OCI-M2 (cell line): ENCODE data around the gene NEO1.

Experiments used
- DNase-seq: peaks from one replicate; lab custom pipeline; 2025; ENCODE audit not compliant: unreplicated experiment; lab: John Stamatoyannopoulos, UW

Gene NEO1

GRCh38 chr15:73051807-73052652 lies at the start of gene NEO1:
Gene NEO1 (plus strand): TSS chr15:73052463. CDS start chr15:73052676, 213 bp downstream.
- no peak for DNase-seq

DNA sequence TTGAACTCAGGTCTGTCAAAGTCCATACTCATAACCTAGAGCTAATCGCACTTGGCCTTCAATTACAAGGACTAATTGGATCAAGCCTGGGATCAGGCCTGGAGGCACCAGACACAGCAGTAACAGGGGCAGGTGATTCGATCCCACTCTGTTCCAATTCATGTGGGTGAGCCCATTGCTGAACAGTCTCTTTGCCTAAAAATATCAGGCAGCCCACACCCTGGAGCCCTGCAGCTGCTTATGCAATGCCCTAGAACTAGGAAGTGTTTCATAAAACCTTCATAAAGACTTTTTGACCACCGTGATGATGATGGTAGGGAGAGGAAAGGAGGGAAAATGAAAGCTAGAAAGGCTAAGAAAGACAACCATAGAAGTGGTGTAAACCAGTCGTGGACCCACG lies 47.8 kb upstream of the NEO1 start:
- DNase-seq: no peak

DNA sequence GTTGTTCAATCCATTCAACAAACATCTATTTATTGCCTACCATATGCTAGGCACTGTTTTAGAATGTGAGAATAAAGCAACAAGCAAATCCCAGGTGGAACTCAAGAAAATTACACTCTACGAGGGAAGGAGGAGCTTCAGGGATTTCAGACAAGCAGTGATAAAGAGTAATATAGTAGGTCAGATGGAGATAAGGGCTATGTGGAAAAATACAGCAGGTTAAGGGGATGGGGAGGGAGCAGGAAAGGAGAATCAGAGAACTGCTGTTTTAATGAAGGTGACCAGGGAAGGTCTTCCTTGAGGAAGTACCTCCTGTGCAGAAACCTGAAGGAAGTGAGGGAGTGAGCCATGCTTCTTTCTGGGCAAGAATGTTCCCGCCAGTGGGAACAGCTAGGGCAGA lies 47.2 kb upstream of the NEO1 start:
- DNase-seq: no peak

DNA sequence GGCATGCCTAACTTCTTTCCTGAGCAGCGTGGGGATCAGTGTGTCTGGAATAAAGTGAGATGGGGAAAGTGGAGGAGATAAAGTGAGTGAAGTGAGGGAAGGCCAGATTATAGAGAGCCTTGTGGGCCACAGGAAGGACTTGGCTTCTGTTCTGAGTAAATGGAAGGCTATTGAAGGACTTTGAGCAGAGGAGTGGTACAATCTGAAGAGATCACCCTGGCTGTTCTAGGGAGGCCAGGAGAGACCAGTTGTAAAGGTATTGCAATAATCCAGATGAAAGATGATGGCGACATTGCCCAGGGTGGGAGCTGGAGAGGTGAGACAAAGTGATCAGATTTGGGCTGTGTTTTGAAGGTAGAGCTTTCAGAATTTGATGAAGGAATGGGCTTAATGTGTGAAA lies 46.8 kb upstream of the NEO1 start:
- no peak for DNase-seq

- DNase-seq: no peak
These were observed 45.7 kb upstream of the NEO1 start for GRCh38 chr15:73006523-73006922.

DNA sequence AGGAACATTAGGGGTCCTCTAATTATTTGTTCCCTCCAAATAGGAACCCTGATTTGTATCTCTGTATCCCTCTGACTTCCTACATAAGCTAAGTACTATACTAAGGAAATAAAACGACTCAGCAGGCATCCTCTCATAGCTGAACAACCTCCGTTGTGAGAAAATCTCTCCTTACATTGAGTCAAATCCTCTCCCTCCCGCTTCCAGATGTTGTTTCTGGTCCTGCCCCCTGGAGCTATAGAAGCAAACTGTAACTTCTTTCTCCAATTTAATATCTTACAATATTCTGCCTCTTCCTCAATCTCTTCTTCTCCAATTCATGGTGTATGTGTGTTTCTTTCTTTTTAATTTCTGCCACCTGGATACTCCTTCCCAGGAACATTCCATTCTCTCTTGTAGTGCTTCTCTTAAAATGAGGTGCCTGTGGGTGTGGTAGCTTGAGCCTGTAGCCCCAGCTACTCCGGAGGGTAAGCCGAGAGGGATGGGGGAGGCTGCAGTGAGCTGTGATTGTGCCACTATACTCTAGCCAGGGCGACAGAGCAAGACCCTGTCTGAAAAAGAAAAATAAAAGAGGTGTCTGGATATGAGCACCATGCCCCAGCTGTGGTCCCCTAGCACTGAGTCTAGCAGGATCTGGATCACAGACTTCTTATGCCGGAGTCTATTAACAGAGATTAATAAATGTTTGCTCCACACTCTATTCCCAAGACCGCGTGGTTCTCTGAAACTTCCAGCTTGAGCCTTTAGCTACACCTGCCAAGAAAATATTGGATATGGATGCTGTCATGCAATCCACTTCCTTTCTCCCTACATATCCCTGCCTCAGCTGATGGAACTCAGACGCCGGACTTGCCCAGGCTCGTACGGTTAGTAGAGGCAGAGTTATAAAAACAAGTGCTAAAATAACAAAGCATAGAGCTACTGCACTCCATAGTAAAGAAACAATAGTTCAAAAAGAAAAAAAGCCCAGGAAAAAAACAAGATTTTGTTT lies 42.9 kb upstream of the NEO1 start:
- DNase-seq: no peak

GRCh38 chr15:73010154-73011152 lies 41.8 kb upstream of the NEO1 start:
- no peak for DNase-seq

DNA sequence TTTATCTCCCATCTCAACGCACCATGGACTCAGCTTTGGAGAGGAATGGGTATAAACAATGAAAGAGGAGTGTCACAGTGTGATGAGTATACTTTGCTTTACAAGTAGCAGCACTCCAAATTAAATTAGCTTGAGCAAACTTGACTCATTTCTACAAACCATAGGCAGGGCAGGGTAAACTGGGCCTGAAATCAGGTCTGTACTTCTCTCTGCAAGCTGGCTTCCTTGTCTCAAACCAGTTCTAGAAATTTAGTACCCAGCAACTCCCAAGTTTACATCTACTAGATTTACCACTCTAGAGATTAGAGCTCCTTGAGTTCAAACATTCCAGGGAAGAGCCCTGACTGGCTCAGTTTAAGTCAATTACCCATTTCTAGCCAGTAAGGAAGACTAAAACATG lies 37.4 kb upstream of the NEO1 start:
- no peak for DNase-seq

DNA sequence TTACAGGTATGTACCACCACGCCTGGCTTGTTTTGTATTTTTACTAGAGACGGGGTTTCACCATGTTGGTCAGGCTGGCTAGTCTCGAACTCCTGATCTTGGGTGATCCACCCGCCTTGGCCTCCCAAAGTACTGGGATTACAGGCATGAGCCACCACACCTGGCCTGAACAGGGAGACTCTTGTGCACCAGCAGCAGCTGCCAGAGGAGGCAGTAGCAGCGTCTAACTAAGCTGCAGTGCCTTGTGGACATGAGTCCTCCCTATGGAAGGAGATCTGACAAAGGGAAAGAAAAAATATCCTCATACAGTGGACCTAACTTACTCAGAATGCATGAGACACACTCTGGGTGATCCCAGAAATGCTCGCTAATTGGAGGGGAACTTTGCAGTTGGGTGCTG lies 36.8 kb upstream of the NEO1 start:
- no peak for DNase-seq

GRCh38 chr15:73017987-73018386 lies 34.3 kb upstream of the NEO1 start:
- DNase-seq: no peak

DNA sequence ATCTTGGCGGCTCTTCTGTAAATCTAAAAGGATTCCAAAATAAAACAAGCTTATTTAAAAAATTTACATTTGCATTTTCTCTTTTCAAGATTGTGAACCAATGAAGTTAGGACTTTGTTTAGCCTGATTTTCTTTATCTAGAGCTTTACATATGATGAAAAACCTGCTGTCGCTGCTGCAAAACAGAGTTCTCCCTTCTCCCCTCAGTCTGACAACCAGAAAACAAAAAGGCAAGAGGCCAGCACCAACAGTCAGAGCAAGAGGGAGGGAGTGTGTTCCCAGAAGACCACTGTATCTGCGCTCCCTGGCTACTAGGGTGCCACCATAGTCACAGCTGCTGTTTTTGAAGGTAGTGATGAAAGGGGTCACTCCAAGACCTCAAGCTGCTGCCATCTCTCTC lies 33.1 kb upstream of the NEO1 start:
- no peak for DNase-seq

GRCh38 chr15:73019601-73020146 lies 32.6 kb upstream of the NEO1 start:
- no peak for DNase-seq

- DNase-seq: no peak
These were observed 31.1 kb upstream of the NEO1 start for GRCh38 chr15:73021139-73021621.

DNA sequence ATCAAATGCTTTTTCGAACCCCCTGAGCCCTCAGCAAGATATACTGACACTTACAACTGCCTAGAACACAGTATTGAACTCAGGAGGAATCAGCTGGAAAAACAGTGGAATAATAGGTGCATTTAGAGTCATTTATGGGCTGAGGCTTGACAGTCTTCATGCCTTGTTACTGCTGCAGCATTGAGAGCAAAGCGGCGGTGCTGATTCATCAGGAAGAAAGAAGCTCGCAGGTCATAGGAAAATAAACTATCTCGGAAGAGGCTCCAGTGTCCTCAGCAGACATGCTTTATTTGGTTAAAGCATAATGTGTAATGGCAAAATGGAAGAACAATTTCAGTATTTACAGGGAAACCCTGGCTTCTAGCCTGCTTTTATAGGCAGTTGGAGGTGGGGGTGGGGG lies 30.1 kb upstream of the NEO1 start:
- no peak for DNase-seq

DNA sequence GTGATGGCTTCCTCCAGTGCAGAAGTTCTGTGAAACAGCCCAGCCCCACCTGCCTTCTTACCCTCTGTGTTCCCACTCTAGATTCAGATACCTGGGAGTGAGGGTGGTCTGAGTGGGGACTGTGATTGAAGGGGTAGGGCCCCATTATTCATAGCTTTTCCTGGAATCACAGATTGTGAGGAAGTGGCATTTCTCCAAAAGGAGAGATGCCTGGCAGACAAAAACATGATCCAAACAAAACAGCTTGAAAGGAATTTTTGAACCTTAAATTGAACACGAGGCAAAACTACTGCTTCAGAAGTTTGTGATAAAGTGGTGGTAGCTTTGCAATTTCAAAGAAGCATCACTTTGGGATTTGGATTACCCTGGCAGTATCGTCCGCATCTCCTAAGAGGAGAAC lies 29.2 kb upstream of the NEO1 start:
- DNase-seq: no peak

DNA sequence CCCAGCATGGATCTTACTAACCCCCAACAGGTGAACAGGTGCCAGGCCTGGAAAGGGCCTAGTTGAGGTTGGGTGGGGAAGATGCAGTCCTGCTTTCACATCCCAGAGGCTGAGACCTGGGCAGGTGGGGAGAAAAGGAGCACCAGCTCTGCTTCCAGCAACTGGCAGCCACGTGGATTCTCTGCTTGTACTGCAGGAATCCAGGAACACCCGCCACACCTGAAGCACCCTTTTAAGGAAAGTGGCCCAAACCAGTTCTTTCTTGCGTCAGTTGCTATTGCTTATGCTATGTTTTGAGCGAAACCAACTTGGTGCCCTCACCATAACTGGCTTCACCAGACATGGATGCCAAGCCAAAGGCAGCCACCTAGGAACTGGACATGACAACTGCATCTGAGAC lies 28.1 kb upstream of the NEO1 start:
- no peak for DNase-seq

- DNase-seq: no peak
These were observed 25.7 kb upstream of the NEO1 start for GRCh38 chr15:73026511-73027054.

GRCh38 chr15:73028031-73028430 lies 24.2 kb upstream of the NEO1 start:
- DNase-seq: no peak

GRCh38 chr15:73028831-73029451 lies 23.3 kb upstream of the NEO1 start:
- DNase-seq: no peak
